Panc1 (cell line): ENCODE data around the gene RNASE1. TPM values are rescaled to one million over a fixed set of nuclear protein-coding genes. Genes with fewer than 3 reads are reported as not detected.

Experiments used
- ATAC-seq: fragments of 200-7000 bp; cut with Tn5 transposase; 2 replicates; pipeline ENCODE4 v1.9.1; 2020; ENCODE audit warnings: mild to moderate bottlenecking, moderate library complexity
- BruUV-seq: library from RNA; stranded (reverse); fragments of 400-500 nt; replicated peaks from 2 replicates; lab custom pipeline; 2021; lab: Mats Ljungman, UMichigan
- CTCF ChIA-PET: fragments of 300-600 bp; sonication (Branson Sonifier 250); formaldehyde crosslinking; loops from one replicate; lab custom pipeline; 2022; ENCODE audit warnings: antibody characterized with exemption; lab: Charles Lee
- POLR2A ChIA-PET: fragments of 300-600 bp; sonication (Branson Sonifier 250); formaldehyde crosslinking; loops from one replicate; lab custom pipeline; 2022; ENCODE audit warnings: antibody characterized with exemption; lab: Charles Lee
- DNase-seq: peaks from one replicate; pipeline ENCODE4 v3.0.0-alpha.2; 2010; ENCODE audit warnings: low read depth, low spot score
- H3K27ac ChIP-seq: 2 replicates; pipeline ENCODE4 v1.5.1; 2011; ENCODE audit warnings: mild to moderate bottlenecking, low read length, inconsistent platforms
- H3K27me3 ChIP-seq: fragments of 200-500 bp; sonication (Bioruptor generic); 2 replicates; pipeline ENCODE4 v1.6.0; 2014; ENCODE audit warnings: low read length, inconsistent platforms; ENCODE audit not compliant: control insufficient read depth, insufficient read depth
- H3K36me3 ChIP-seq: fragments of 200-500 bp; sonication (Bioruptor generic); 2 replicates; pipeline ENCODE4 v1.5.1; 2014; ENCODE audit warnings: inconsistent platforms, mild to moderate bottlenecking, low read length, moderate library complexity; ENCODE audit not compliant: control insufficient read depth, insufficient read depth
- H3K4me1 ChIP-seq: 2 replicates; pipeline ENCODE4 v1.5.1; 2011; ENCODE audit warnings: inconsistent platforms, mild to moderate bottlenecking, low read length, moderate library complexity; ENCODE audit not compliant: control insufficient read depth, insufficient read depth
- H3K4me3 ChIP-seq, 2 experiments: 2 replicates each; pipeline ENCODE4 v1.5.1; 2011 to 2012; ENCODE audit warnings: low read depth in 2 of 2, low read length in 2 of 2, mild to moderate bottlenecking in 2 of 2, inconsistent platforms in 1 of 2, moderate library complexity in 1 of 2
- H3K9me3 ChIP-seq: fragments of 200-500 bp; sonication (Bioruptor generic); 2 replicates; pipeline ENCODE4 v1.5.1; 2014; ENCODE audit warnings: low read depth, mild to moderate bottlenecking, inconsistent platforms, low read length, moderate library complexity; ENCODE audit not compliant: control insufficient read depth, insufficient read depth
- POLR2AphosphoS5 ChIP-seq: IDR thresholded peaks from 2 replicates; pipeline ENCODE4 v1.6.1; 2012; ENCODE audit warnings: mild to moderate bottlenecking, low read depth, low read length, moderate library complexity
- SIN3A ChIP-seq: IDR thresholded peaks from 2 replicates; pipeline ENCODE4 v1.6.1; 2012; ENCODE audit warnings: low read depth, mild to moderate bottlenecking, low read length, moderate library complexity, borderline replicate concordance; ENCODE audit not compliant: insufficient read depth
- TCF7L2 ChIP-seq: IDR thresholded peaks from 2 replicates; pipeline ENCODE4 v1.6.1; 2011; ENCODE audit warnings: mild to moderate bottlenecking, low read depth, low read length, inconsistent platforms
- in situ Hi-C: cut with HindIII; loops from 2 replicates; pipeline ENCODE4 v1.10.0; 2016; ENCODE audit warnings: low sequenced_read_pairs, low pct_unique_long_range_greater_than_20kb
- intact Hi-C: fragments of 100-400 bp; cut with micrococcal nuclease; formaldehyde crosslinking; loops from one replicate; pipeline ENCODE4 v1.10.0; 2022; ENCODE audit not compliant: unreplicated experiment
- total RNA-seq: library from RNA; stranded (reverse); gene quantifications from one replicate; pipeline ENCODE4 v1.2.1, GENCODE V29; 2021; ENCODE audit not compliant: unreplicated experiment
- TF ChIP-seq, protein P1 (sequence below): fragments of 450-650 bp; IDR thresholded peaks from 2 replicates; pipeline ENCODE4 v1.5.1; 2017; ENCODE audit warnings: mild to moderate bottlenecking
- TF ChIP-seq, protein P2 (sequence below), 2 experiments: IDR thresholded peaks; 2 replicates each; pipeline ENCODE4 v1.6.1; 2011 to 2012; ENCODE audit warnings: low read depth in 2 of 2, control low read depth in 1 of 2, low read length in 1 of 2, mild to moderate bottlenecking in 1 of 2, moderate library complexity in 1 of 2; ENCODE audit not compliant: insufficient read depth in 1 of 2

Gene RNASE1
- total RNA-seq, 1 experiment from 2014 or later = 0.69 TPM

- ChIA-PET CTCF (no interaction called here), POLR2A (no interaction called here)
- TF ChIP-seq SIN3A = no peak
- TF ChIP-seq, protein P1, sequence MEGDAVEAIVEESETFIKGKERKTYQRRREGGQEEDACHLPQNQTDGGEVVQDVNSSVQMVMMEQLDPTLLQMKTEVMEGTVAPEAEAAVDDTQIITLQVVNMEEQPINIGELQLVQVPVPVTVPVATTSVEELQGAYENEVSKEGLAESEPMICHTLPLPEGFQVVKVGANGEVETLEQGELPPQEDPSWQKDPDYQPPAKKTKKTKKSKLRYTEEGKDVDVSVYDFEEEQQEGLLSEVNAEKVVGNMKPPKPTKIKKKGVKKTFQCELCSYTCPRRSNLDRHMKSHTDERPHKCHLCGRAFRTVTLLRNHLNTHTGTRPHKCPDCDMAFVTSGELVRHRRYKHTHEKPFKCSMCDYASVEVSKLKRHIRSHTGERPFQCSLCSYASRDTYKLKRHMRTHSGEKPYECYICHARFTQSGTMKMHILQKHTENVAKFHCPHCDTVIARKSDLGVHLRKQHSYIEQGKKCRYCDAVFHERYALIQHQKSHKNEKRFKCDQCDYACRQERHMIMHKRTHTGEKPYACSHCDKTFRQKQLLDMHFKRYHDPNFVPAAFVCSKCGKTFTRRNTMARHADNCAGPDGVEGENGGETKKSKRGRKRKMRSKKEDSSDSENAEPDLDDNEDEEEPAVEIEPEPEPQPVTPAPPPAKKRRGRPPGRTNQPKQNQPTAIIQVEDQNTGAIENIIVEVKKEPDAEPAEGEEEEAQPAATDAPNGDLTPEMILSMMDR = no peak
- TF ChIP-seq TCF7L2 = no peak
- no peak for TF ChIP-seq POLR2AphosphoS5
- TF ChIP-seq, protein P2, sequence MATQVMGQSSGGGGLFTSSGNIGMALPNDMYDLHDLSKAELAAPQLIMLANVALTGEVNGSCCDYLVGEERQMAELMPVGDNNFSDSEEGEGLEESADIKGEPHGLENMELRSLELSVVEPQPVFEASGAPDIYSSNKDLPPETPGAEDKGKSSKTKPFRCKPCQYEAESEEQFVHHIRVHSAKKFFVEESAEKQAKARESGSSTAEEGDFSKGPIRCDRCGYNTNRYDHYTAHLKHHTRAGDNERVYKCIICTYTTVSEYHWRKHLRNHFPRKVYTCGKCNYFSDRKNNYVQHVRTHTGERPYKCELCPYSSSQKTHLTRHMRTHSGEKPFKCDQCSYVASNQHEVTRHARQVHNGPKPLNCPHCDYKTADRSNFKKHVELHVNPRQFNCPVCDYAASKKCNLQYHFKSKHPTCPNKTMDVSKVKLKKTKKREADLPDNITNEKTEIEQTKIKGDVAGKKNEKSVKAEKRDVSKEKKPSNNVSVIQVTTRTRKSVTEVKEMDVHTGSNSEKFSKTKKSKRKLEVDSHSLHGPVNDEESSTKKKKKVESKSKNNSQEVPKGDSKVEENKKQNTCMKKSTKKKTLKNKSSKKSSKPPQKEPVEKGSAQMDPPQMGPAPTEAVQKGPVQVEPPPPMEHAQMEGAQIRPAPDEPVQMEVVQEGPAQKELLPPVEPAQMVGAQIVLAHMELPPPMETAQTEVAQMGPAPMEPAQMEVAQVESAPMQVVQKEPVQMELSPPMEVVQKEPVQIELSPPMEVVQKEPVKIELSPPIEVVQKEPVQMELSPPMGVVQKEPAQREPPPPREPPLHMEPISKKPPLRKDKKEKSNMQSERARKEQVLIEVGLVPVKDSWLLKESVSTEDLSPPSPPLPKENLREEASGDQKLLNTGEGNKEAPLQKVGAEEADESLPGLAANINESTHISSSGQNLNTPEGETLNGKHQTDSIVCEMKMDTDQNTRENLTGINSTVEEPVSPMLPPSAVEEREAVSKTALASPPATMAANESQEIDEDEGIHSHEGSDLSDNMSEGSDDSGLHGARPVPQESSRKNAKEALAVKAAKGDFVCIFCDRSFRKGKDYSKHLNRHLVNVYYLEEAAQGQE (IDR thresholded peaks at IDR 0.05; ENCODE audit: insufficient read depth in 1 of 2, low read depth in 2 of 2, low read length in 1 of 2) = no peak
- BruUV-seq = no TSS peak
- intact Hi-C loops = no loop called here
- DNase-seq = no peak
- no peaks in the 10 kb centered on the region for H3K9me3 ChIP-seq
- in situ Hi-C loops = no loop called here
- H3K4me3 ChIP-seq = no peak overlapping the region
- ATAC-seq = no peak
- H3K36me3 ChIP-seq = no peaks in the 10 kb centered on the region
- H3K27ac ChIP-seq = no peak overlapping the region
- H3K27me3 ChIP-seq = no peaks in the 10 kb centered on the region
- no peaks in the 10 kb centered on the region for H3K4me1 ChIP-seq
Observed at GRCh38 chr14:20791597-20791996, 11.0 kb downstream of the RNASE1 start.

DNA sequence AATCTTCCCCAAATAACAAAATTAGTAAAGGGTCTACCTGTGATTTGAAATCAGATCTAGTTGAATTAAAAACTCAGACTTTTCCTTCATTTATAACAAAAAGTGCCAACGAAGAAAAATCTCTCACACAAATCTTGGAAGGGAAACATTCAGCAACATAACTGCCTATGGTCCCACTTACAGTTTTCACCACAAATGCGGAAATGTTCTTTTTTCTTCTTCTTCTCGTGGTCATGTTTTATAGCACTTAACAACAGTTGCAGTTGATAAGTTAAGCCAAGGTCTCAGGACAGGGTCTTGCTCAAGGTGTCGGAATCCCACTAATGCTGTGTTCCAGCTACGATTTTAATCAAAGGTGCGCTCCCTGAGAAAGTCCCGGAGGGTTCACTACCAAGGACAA is 11.5 kb downstream of the RNASE1 start:
- no TSS peak for BruUV-seq
- Histone ChIP-seq H3K4me1 (no peaks in the 10 kb centered on the region), H3K36me3 (no peaks in the 10 kb centered on the region), H3K9me3 (no peaks in the 10 kb centered on the region), H3K27ac (no peak overlapping the region), H3K4me3 (no peak overlapping the region), H3K27me3 (no peaks in the 10 kb centered on the region)
- ChIA-PET POLR2A (no interaction called here), CTCF (no interaction called here)
- ATAC-seq = no peak
- intact Hi-C loops (no loop called here), in situ Hi-C loops (no loop called here)
- TF ChIP-seq POLR2AphosphoS5 (no peak), SIN3A (no peak), TCF7L2 (no peak)
- TF ChIP-seq, protein P2 (IDR thresholded peaks at IDR 0.05; ENCODE audit: insufficient read depth in 1 of 2, low read depth in 2 of 2, low read length in 1 of 2) = no peak
- TF ChIP-seq, protein P1 = no peak
- DNase-seq = no peak
